Measurements from ENCODE around the gene PDE12.
"Not testable (repeated sequence)": the region's sequence is repeated elsewhere in the genome, so short reads cannot be mapped to it uniquely, and the experiment has no call there.

PDE12 gene

DNA sequence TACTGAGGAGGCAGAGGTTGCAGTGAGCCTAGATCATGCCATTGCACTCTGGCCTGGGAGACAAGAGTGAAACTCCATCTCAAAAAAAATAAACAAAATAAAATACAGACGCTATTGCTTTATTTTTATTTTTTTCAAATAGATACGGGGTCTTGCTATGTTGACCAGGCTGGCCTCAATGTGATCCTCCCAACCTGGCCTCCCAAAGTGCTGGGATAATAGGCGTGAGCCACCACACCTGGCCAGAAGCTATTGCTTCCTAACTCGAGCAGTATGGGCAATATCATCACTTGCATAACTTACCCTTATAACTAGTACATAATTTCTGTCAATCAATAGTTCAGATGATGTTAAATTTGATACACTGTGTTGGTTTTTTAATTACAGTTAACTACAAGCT lies 38.1 kb downstream of the PDE12 start:
- no peak for DNase-seq (ENCODE audit: low read depth, low spot score)
- Histone ChIP-seq H3K4me3 (no peak overlapping the region), H3K27ac (no peak overlapping the region), H3K36me3 (ENCODE audit: insufficient read depth, low read length) (no peaks in the 10 kb centered on the region), H3K9me3 (ENCODE audit: low read depth, low read length) (no peaks in the 10 kb centered on the region), H3K9ac (ENCODE audit: insufficient read length) (no peak overlapping the region)
- no peak for TF ChIP-seq FOXP2 (optimal IDR thresholded peaks at IDR 0.05; ENCODE audit: control extremely low read depth, extremely low read length, insufficient read depth)
- TF ChIP-seq EZH2 (IDR thresholded peaks at IDR 0.05), result no peak
- no peak for TF ChIP-seq POLR2AphosphoS5 (IDR thresholded peaks at IDR 0.05; ENCODE audit: borderline replicate concordance, low read depth, low read length)

- peak overlapping the region; percentile 47 for H3K9ac ChIP-seq (ENCODE audit: insufficient read length)
- H3K4me3 ChIP-seq, result peak overlapping the region; percentile 89; the same call in 1 of the 2 replicates
- TF ChIP-seq EZH2 (IDR thresholded peaks at IDR 0.05) (no peak), POLR2AphosphoS5 (IDR thresholded peaks at IDR 0.05; ENCODE audit: borderline replicate concordance, low read depth, low read length) (no peak), FOXP2 (optimal IDR thresholded peaks at IDR 0.05; ENCODE audit: control extremely low read depth, extremely low read length, insufficient read depth) (no peak)
- H3K36me3 ChIP-seq (ENCODE audit: insufficient read depth, low read length), result no peaks in the 10 kb centered on the region
- H3K9me3 ChIP-seq (ENCODE audit: low read depth, low read length), result no peaks in the 10 kb centered on the region
- no peak overlapping the region for H3K27ac ChIP-seq
- DNase-seq (ENCODE audit: low read depth, low spot score), result no peak
These were observed 38.5 kb downstream of the PDE12 start for GRCh38 chr3:57594576-57594975.

DNA sequence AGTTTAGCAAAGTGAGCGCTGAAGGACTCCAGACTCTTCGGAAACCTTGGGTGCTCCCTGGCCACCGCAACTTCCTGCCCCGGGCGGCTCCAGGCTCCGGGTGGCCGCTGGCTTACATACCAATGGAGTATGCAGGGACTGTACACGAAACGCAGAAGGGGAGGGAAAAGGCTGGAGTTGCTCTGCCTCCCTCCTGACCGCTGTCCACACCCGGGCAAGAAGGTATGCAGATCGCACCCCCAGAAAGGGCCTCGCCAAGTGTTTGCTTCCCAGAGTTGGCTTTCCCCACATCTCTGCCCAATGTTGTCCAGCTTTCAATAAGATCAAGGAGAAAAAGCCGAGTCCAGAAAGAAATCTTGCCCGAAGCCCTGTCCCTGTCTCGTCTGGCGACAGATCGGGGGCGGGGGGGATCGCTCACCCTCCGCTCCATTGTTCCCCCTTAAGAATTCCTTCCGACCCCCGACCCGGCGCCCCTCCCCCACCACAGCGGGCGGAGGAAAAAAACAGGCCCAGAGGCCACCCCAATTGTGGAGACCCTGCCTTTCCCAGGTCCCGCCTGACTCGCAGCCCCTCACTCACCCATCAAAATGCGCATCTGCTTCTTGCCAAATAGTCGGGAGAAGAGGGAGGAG lies 40.5 kb downstream of the PDE12 start:
- DNase-seq (ENCODE audit: low read depth, low spot score), result no peak
- TF ChIP-seq FOXP2 (optimal IDR thresholded peaks at IDR 0.05; ENCODE audit: control extremely low read depth, extremely low read length, insufficient read depth) (no peak), EZH2 (IDR thresholded peaks at IDR 0.05) (no peak), POLR2AphosphoS5 (IDR thresholded peaks at IDR 0.05; ENCODE audit: borderline replicate concordance, low read depth, low read length) (no peak)
- H3K4me3 ChIP-seq, result peak overlapping the region; percentile 89
- H3K9ac ChIP-seq (ENCODE audit: insufficient read length), result peak overlapping the region; percentile 84
- H3K27ac ChIP-seq, result peak overlapping the region; percentile 83
- no peaks in the 10 kb centered on the region for H3K9me3 ChIP-seq (ENCODE audit: low read depth, low read length)
- no peaks in the 10 kb centered on the region for H3K36me3 ChIP-seq (ENCODE audit: insufficient read depth, low read length)

DNA sequence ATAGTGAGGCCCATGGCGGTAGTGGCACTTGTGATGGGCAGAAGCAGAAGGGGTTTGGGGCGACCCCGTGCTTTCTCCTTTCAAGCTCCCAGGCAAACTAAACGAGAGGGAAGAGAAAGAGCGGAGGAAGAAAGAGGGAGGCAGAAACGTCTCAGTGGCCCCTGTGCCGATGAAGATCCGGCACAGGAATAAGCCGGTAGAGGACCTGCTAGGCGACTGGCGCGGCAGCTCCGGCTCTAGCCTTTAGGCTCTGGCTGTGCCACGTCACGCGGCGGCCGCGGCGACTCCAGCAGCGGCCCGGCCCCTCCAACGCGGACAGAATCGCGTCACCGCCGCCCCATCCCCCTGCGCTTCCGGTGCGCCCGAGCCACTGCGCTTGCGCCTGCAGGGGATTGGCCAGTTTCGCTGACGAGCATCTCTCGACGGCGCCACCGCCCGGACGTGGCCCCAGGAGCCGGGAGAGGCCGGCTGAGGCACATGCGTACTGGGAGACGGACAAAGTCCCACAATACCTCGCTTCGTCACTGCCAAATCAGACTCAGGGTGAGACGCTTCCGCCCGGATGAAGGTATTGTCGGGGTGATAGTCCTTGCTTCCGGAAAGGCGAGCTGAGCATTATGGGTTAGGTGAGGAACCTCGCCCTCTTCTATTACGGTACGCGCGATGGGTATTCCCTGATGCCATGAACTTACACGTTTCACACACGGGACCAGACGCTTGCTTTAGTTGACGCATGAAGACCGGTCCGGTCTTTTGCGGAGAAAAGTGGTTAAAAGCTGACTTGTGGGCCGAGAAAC lies 41.3 kb downstream of the PDE12 start, which contains the start of gene ARF4:
ARF4 (minus strand) TSS at position 218 of the 797 bp plus-strand sequence; CDS start at position 14, 204 bp downstream.
- Histone ChIP-seq H3K9ac (ENCODE audit: insufficient read length) (peak within 1 kb of the TSS; percentile 84), H3K27ac (peak within 1 kb of the TSS; percentile 84), H3K9me3 (ENCODE audit: low read depth, low read length) (no peaks in the 10 kb centered on the region), H3K36me3 (ENCODE audit: insufficient read depth, low read length) (no peaks in the 10 kb centered on the region), H3K4me3 (peak within 1 kb of the TSS; percentile 89)
- TF ChIP-seq POLR2AphosphoS5 (IDR thresholded peaks at IDR 0.05; ENCODE audit: borderline replicate concordance, low read depth, low read length) (peak; percentile 78), EZH2 (IDR thresholded peaks at IDR 0.05) (no peak), FOXP2 (optimal IDR thresholded peaks at IDR 0.05; ENCODE audit: control extremely low read depth, extremely low read length, insufficient read depth) (peak; percentile 77)
- DNase-seq (ENCODE audit: low read depth, low spot score), result peak; percentile 84

GRCh38 chr3:57598765-57599360 lies 42.8 kb downstream of the PDE12 start:
- Histone ChIP-seq H3K36me3 (ENCODE audit: insufficient read depth, low read length) (no peaks in the 10 kb centered on the region), H3K4me3 (peak overlapping the region; percentile 89), H3K9ac (ENCODE audit: insufficient read length) (no peak overlapping the region), H3K27ac (no peak overlapping the region), H3K9me3 (ENCODE audit: low read depth, low read length) (no peaks in the 10 kb centered on the region)
- TF ChIP-seq EZH2 (IDR thresholded peaks at IDR 0.05), result no peak
- no peak for TF ChIP-seq POLR2AphosphoS5 (IDR thresholded peaks at IDR 0.05; ENCODE audit: borderline replicate concordance, low read depth, low read length)
- no peak for TF ChIP-seq FOXP2 (optimal IDR thresholded peaks at IDR 0.05; ENCODE audit: control extremely low read depth, extremely low read length, insufficient read depth)
- DNase-seq (ENCODE audit: low read depth, low spot score), result no peak

DNA sequence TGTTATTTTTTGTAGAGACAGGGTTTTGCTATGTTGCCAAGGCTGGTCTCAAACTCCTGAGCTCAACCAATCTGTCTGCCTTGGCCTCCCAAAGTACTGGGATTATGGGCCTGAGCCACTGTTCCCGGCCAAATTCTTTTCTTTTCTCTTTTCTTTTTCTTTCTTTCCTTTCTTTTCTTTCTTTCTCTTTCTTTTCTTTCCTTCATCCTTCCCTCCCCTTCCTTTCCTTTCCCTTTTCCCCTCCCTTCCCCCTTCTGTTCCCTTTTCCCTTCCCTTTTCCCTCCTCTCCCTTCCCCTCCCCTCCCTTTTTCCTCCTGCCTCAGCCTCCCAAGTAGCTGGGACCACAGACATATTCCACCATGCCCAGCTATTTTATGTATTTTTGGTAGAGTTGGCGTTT lies 44.1 kb downstream of the PDE12 start:
- no peak overlapping the region for H3K4me3 ChIP-seq
- H3K9me3 ChIP-seq (ENCODE audit: low read depth, low read length), result no peaks in the 10 kb centered on the region
- DNase-seq (ENCODE audit: low read depth, low spot score), result no peak
- H3K36me3 ChIP-seq (ENCODE audit: insufficient read depth, low read length), result no peaks in the 10 kb centered on the region
- no peak overlapping the region for H3K27ac ChIP-seq
- no peak overlapping the region for H3K9ac ChIP-seq (ENCODE audit: insufficient read length)
- TF ChIP-seq POLR2AphosphoS5 (IDR thresholded peaks at IDR 0.05; ENCODE audit: borderline replicate concordance, low read depth, low read length) (no peak), FOXP2 (optimal IDR thresholded peaks at IDR 0.05; ENCODE audit: control extremely low read depth, extremely low read length, insufficient read depth) (no peak), EZH2 (IDR thresholded peaks at IDR 0.05) (no peak)

DNA sequence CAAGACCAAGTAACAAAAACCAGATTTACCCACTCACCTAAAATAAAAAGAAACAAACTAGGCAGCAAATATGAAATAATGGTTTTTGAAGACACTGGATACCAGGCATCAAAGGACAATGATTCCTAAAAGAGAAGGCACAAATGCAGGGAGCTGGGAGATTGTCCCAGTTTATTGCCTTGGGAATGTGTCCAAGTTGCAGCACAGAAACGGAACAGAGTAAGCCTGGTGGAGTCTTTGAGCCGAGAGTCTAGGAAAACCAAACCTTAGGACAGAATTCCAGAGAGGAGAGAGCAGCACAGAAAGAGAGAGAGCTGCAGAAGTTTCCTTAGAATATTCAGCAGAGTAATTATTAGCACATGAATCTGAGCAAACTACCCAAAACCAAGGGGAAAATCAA lies 48.9 kb downstream of the PDE12 start:
- no peak overlapping the region for H3K27ac ChIP-seq

DNA sequence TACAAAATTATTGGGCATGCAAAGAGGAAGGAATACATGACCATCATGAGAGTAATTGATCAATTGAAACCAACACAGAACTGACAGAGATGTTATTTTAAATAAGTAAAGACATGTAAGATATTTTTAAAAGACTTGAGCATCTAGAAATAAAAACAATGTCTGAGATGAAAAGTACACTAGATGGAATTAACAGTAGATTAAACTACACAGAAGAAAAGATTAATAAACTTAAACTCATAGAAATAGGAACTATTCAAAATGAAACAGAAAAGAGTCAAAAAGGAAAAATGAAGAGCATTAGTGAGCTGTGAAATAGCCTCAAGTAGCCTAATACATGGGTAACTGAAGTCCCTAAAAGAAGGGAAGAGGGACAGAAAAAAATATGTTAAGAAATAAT lies 49.6 kb downstream of the PDE12 start:
- Histone ChIP-seq H3K36me3 (ENCODE audit: insufficient read depth, low read length) (no peaks in the 10 kb centered on the region), H3K9me3 (ENCODE audit: low read depth, low read length) (no peaks in the 10 kb centered on the region), H3K4me3 (no peak overlapping the region), H3K9ac (ENCODE audit: insufficient read length) (no peak overlapping the region), H3K27ac (no peak overlapping the region)
- TF ChIP-seq POLR2AphosphoS5 (IDR thresholded peaks at IDR 0.05; ENCODE audit: borderline replicate concordance, low read depth, low read length) (no peak), FOXP2 (optimal IDR thresholded peaks at IDR 0.05; ENCODE audit: control extremely low read depth, extremely low read length, insufficient read depth) (no peak), EZH2 (IDR thresholded peaks at IDR 0.05) (no peak)
- DNase-seq (ENCODE audit: low read depth, low spot score), result no peak

More for the DNA sequence above, 48.9 kb downstream of the PDE12 start:
- Histone ChIP-seq H3K9ac (ENCODE audit: insufficient read length) (no peak overlapping the region), H3K36me3 (ENCODE audit: insufficient read depth, low read length) (no peaks in the 10 kb centered on the region), H3K4me3 (no peak overlapping the region), H3K9me3 (ENCODE audit: low read depth, low read length) (no peaks in the 10 kb centered on the region)
- DNase-seq (ENCODE audit: low read depth, low spot score), result no peak
- TF ChIP-seq POLR2AphosphoS5 (IDR thresholded peaks at IDR 0.05; ENCODE audit: borderline replicate concordance, low read depth, low read length), result no peak
- TF ChIP-seq EZH2 (IDR thresholded peaks at IDR 0.05), result no peak
- no peak for TF ChIP-seq FOXP2 (optimal IDR thresholded peaks at IDR 0.05; ENCODE audit: control extremely low read depth, extremely low read length, insufficient read depth)

- H3K36me3 ChIP-seq (ENCODE audit: insufficient read depth, low read length); H3K4me3 ChIP-seq; H3K9me3 ChIP-seq (ENCODE audit: low read depth, low read length); DNase-seq (ENCODE audit: low read depth, low spot score); H3K27ac ChIP-seq; H3K9ac ChIP-seq (ENCODE audit: insufficient read length): not testable (repeated sequence)
These were observed 55.8 kb downstream of the PDE12 start for GRCh38 chr3:57611870-57612269.

Data from SK-N-MC (cell line).